Measurements from ENCODE around the gene OLIG2.

DNA sequence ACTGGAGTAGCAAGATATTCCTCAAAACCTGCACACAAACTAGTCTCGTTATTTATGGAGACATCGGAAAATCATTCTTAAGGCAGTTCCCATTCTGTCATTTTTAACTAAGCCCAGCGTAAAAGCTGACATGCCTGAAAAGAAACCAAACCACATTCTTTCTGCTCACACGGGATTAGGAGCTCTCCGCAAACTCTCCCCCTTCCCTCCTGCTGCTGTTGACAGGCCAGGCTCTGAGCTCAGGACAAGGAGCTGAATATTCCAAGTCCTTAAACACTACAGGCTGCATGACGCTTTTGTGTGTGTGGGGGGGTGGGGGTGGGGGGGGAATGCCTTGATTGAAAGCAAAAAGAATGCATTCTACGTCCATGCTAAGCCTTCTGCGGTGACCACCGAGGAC lies 49.4 kb downstream of the OLIG2 start:
- TF ChIP-seq, protein P1, sequence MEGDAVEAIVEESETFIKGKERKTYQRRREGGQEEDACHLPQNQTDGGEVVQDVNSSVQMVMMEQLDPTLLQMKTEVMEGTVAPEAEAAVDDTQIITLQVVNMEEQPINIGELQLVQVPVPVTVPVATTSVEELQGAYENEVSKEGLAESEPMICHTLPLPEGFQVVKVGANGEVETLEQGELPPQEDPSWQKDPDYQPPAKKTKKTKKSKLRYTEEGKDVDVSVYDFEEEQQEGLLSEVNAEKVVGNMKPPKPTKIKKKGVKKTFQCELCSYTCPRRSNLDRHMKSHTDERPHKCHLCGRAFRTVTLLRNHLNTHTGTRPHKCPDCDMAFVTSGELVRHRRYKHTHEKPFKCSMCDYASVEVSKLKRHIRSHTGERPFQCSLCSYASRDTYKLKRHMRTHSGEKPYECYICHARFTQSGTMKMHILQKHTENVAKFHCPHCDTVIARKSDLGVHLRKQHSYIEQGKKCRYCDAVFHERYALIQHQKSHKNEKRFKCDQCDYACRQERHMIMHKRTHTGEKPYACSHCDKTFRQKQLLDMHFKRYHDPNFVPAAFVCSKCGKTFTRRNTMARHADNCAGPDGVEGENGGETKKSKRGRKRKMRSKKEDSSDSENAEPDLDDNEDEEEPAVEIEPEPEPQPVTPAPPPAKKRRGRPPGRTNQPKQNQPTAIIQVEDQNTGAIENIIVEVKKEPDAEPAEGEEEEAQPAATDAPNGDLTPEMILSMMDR (IDR thresholded peaks at IDR 0.05; ENCODE audit: insufficient read depth, low read depth, low read length): no peak
- TF ChIP-seq EZH2 (IDR thresholded peaks at IDR 0.05; ENCODE audit: insufficient read depth, low read length): no peak
